ENCODE results near the gene EPC1.

DNA sequence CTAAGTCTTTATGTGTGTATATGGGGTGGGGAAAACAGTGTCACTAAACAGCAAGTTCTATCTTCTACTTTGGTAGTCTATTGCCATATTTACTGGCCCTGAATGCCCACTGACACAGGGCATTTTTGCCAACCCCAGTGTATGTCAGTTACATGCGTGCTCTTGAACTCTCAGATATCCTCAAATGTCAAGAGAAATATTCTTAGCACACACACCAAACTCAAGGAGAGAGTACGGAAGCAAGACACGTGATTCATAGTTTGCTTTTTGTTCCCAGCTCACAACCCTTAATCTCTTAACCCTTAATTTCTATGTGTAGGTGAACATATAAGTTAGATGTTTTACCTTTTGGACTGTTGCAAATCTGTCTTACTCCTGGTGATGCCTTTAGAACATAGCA lies 39.3 kb downstream of the EPC1 start:
- no peak for TF ChIP-seq EZH2phosphoT487 (IDR thresholded peaks at IDR 0.05; ENCODE audit: borderline replicate concordance, low read depth, low read length)
- TF ChIP-seq, protein P1, sequence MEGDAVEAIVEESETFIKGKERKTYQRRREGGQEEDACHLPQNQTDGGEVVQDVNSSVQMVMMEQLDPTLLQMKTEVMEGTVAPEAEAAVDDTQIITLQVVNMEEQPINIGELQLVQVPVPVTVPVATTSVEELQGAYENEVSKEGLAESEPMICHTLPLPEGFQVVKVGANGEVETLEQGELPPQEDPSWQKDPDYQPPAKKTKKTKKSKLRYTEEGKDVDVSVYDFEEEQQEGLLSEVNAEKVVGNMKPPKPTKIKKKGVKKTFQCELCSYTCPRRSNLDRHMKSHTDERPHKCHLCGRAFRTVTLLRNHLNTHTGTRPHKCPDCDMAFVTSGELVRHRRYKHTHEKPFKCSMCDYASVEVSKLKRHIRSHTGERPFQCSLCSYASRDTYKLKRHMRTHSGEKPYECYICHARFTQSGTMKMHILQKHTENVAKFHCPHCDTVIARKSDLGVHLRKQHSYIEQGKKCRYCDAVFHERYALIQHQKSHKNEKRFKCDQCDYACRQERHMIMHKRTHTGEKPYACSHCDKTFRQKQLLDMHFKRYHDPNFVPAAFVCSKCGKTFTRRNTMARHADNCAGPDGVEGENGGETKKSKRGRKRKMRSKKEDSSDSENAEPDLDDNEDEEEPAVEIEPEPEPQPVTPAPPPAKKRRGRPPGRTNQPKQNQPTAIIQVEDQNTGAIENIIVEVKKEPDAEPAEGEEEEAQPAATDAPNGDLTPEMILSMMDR (conservative IDR thresholded peaks at IDR 0.05; ENCODE audit: low read length), result no peak

Measured in OCI-LY7 (cell line).